RPMI7951 (cell line): ENCODE data around the gene SCD. TPM values are rescaled to one million over a fixed set of nuclear protein-coding genes. Genes with fewer than 3 reads are reported as not detected.
A peak's percentile ranks its signal among the peaks of the same experiment; 100 is the strongest.
"Not testable (repeated sequence)": the region's sequence is repeated elsewhere in the genome, so short reads cannot be mapped to it uniquely, and the experiment has no call there.

Source experiments
- DNase-seq: peaks from one replicate; pipeline ENCODE4 v3.0.0-alpha.2; 2012; ENCODE audit warnings: low read depth
- total RNA-seq: library from RNA; depleted of rRNA; stranded (reverse); fragments of >200 nt; shearing (Covaris generic); gene quantifications from 2 replicates; pipeline ENCODE4 v1.2.3, GENCODE V29; 2014; rRNA removed

Gene SCD
- 68.3 and 80.6 TPM in 2 replicates for total RNA-seq

- DNase-seq, result peak; percentile 91
Observed at GRCh38 chr10:100346765-100347567, at the start of gene SCD. SCD (plus strand) TSS chr10:100347233; CDS start chr10:100347505, 272 bp downstream.

DNA sequence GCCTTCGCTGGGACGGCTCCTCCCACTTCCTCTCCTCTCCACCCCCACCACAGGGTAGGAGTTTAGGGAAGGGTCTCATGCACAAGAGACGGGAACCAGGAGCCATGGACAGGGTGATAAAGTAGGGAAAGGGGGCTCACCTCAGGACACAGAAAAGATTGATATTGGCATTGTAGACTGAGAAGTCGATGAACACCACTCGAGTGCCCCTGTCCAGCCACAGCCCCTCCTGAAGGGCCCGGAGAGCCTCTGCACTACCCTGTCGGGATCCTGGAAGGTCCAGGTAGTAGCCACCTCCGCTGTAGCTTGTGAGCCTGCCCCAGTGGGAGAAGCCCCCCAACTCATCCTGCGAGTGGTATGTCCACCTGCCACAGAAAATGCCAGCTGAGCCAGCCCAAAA is 49.8 kb upstream of the SCD start:
- DNase-seq, result no peak

DNA sequence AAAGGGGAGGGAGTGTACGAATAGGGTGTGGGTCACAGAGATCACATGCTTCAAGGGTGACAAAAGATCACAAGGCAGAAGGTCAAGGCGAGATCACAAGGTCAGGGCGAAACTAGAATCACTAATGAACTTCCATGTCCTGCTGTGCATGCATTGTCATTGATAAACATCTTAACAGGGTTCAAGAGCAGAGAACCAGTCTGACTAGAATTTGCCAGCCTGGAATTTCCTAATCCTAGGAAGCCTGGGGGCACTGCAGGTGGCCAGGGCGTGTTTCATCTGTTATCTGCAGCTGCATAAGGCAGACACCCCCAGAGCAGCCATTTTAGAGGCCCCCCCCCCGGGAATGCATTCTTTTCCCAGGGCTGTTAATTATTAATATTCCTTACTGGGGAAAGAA is 45.9 kb upstream of the SCD start:
- not testable (repeated sequence) for DNase-seq

- peak; percentile 20 for DNase-seq
Observed at GRCh38 chr10:100303724-100304319, 43.2 kb upstream of the SCD start.

GRCh38 chr10:100304414-100304813 is 42.6 kb upstream of the SCD start:
- DNase-seq, result no peak

GRCh38 chr10:100306861-100307260 is 40.2 kb upstream of the SCD start:
- no peak for DNase-seq

GRCh38 chr10:100307684-100308083 is 39.3 kb upstream of the SCD start:
- DNase-seq, result peak; percentile 29

GRCh38 chr10:100311298-100311697 is 35.7 kb upstream of the SCD start:
- DNase-seq, result no peak

DNA sequence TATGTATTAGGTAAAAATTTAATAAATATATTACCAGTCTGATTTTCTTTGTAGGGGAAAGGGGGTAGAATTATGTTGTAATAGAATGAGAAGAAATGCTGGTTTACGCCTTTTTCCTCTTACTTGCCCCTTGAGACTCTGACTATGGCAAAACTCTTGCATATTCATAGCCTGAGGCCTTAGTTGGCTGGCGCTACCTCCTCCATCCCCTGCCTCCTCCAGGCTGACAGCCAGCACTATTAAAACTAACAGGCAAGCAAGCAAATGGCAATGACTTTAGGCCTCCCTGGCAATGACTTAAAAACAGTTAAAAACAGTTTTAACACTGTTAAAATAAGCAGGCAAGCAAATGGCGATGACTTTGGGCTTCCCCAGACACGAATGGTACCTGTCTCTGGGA is 31.4 kb upstream of the SCD start:
- DNase-seq, result no peak

GRCh38 chr10:100318207-100318606 is 28.8 kb upstream of the SCD start:
- DNase-seq, result no peak

DNA sequence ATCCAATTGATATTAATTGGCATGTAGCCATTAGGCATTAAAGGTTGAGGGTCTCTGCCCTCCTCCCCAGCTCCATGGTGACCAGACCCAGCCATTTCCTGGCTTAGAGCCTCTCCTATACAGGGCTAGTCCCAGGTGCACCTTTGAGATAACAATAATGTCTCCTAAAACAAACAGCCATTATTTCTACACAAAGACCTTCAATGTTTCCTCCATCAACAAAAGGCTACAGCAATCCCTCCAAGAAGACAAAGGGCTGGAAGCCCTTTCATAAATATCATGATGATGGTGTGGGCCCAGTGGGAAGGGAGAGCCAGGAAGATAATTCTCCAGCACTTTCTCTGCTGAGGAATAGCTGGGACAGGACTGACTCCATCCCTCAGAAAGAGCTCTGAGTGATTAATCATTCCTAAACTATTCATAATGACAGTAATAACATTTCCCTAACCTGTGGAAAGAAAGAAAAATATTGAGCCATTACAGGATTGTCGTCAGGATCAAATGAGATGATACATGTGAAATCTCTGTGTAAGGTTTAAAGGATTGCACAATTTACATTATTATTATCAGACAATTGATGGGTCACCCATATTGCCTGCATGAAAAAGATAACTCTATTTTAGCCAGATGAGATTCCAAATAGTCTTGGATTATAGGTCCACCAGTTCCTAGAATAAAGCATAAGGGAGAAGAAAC is 27.2 kb upstream of the SCD start:
- DNase-seq, result no peak

DNA sequence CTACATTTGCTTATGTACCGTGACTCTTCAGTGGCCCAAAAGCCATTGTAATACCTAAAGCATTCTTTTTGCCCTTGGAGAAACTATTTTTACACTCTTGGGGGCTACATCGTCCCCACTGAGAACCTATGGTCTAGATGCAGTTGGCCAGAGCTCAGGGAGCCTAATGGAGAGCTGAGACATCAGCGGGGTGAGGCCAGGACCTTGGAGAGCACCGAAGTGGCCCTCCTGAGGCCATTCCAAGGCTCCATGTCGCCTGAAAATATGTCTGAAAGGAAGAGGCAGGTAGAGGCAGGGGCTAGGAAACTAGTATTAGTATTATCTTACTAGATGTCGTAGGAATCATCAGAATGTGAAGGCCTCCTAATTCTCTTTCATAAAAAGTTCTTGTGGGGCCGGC is 21.9 kb upstream of the SCD start:
- DNase-seq, result no peak

DNA sequence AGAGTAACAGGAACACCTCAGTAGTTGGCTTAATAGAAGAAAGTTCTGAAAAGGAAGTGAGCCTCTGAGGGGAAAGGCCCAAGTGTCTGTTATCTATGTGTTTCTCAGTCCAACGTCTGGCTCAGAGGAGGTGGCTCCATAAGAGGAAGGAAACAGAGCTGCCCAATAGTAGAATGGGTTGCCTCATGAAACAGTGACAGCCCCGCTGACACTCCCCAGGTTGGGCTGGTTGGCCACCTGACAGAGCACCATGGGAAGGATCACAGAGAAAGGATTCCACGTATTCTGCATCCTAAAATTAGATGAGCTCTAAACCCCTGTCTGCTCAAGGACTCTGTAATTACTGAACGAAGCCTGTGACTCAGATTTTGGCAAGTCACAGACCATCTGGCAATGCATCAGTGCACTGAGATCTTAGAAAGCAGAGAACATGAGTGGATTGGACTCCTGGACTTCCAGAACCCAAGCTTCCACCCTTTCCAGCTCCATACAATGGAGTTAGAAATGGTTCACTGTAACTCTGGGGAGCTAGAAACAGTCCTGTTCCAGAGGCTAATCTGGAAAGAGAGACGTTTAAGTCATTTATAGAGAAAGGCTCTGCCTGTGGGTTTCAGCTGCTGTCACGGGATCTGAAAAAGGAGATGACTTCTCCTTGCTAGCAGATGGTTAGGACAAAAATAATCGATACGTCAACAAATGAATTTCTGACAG is 19.9 kb upstream of the SCD start:
- DNase-seq, result no peak

DNA sequence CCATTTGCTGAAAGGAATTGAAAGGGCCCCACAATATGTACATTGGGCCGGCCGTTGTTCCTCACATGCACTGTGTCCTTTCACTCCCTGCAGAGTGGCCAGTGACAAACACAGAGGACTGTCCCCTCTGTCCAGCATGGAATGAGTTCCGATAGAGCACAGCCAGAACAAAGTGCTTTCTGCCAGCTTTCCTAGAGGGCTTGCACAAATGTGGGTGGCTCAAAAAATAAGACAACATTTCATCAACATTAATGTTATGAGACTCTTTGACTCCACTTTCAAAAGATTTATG is 19.4 kb upstream of the SCD start:
- no peak for DNase-seq

DNA sequence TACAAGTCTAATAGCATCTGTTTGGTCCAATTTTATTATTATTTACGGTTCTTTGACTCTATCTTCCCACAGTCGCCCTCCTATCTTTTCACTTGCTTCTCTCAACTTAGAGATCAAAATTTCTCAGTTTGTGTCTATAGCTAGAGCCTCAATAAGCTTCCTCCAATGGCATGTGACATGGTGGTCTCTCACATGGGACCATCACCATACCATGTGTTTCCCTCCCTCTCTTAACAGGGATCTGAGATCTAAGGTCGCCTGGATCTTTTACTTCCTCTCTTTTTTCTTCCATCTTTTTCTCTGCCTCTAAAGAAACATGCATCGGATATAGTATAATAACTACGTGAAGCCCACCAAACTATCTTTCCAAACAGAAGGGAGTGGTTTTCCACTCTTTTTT is 18.8 kb upstream of the SCD start:
- DNase-seq, result no peak

DNA sequence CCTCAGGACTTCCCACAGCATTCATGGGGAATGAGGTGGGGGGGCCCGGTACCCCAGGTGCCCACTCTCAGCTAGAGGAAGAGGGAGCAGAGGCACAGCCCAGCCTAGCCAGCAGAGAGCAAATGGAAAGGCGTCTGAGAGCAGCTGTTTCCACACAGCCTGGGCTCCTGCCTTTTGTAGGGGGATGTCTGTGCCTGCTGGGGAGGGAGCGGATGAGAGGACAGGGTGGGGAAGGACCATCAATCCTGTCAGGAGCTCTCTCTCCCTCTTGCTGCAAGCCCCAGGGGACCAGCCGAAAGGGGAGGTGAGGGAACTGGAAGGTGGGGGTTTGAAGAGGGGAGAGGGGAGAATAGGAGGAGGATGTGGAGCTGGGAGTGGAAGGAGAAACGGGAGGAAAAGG is 17.0 kb upstream of the SCD start, which contains the start of gene PKD2L1:
Gene PKD2L1 (minus strand): TSS at position 150 of the 400 bp plus-strand sequence. CDS start 125 bp downstream, at position 25.
- no peak for DNase-seq

- no peak for DNase-seq
Observed at GRCh38 chr10:100333106-100333505, 13.9 kb upstream of the SCD start.

- no peak for DNase-seq
Observed at GRCh38 chr10:100333661-100334440, 13.2 kb upstream of the SCD start.

- DNase-seq, result no peak
Observed at GRCh38 chr10:100334762-100335161, 12.3 kb upstream of the SCD start.

- DNase-seq, result peak; percentile 35
Observed at GRCh38 chr10:100338434-100339036, 8.5 kb upstream of the SCD start.

GRCh38 chr10:100339236-100339635 is 7.8 kb upstream of the SCD start:
- no peak for DNase-seq
